Tibial artery (tissue), 4 donors: ENCODE measurements around the gene NBL1.
"Not testable (repeated sequence)": the region's sequence is repeated elsewhere in the genome, so short reads cannot be mapped to it uniquely, and the experiment has no call there.

Source experiments
- DNase-seq, 2 donors: peaks; one replicate each; pipeline ENCODE4 v3.0.0-alpha.2; 2019
- H3K27ac ChIP-seq, 2 donors: fragments of 200-600 bp; sonication (generic) in 1 of 2; 1 replicate in 1 of 2; 2 replicates in 1 of 2; pipeline ENCODE4 v1.5.1; 2018 to 2019; ENCODE audit warnings: mild to moderate bottlenecking in 1 of 2
- H3K27me3 ChIP-seq, 2 donors: fragments of 200-600 bp; sonication (generic) in 1 of 2; one replicate each; pipeline versions ENCODE4 v1.5.1 to v1.6.0; 2016 to 2019
- H3K36me3 ChIP-seq, 3 donors: fragments of 200-600 bp; sonication (generic) in 2 of 3; one replicate each; pipeline ENCODE4 v1.5.1; 2016 to 2019; ENCODE audit warnings: mild to moderate bottlenecking in 2 of 3
- H3K4me1 ChIP-seq, 4 donors: fragments of 200-600 bp; sonication (generic) in 2 of 4; 1 replicate in 3 of 4; 2 replicates in 1 of 4; pipeline ENCODE4 v1.5.1; 2016 to 2019
- H3K4me3 ChIP-seq, 2 donors: fragments of 200-600 bp; sonication (generic) in 1 of 2; 1 replicate in 1 of 2; 2 replicates in 1 of 2; pipeline ENCODE4 v1.5.1; 2018 to 2019; ENCODE audit warnings: mild to moderate bottlenecking in 2 of 2
- H3K9me3 ChIP-seq, 3 donors: fragments of 200-600 bp; sonication (generic) in 1 of 3; one replicate each; pipeline ENCODE4 v1.5.1; 2016 to 2019
- intact Hi-C: fragments of 100-400 bp; cut with DNase I; formaldehyde crosslinking; loops from one replicate; pipeline ENCODE4 v1.15.0; 2023; ENCODE audit warnings: low total_unique reads
- TF ChIP-seq, protein P1 (sequence below), 2 experiments: fragments of 200-600 bp in 1 of 2; fragments of 450-650 bp in 1 of 2; IDR thresholded peaks; one replicate each; pipeline ENCODE4 v1.5.1; 2017 to 2019; ENCODE audit warnings: antibody characterized with exemption in 2 of 2, mild to moderate bottlenecking in 1 of 2, moderate library complexity in 1 of 2

NBL1 gene

DNA sequence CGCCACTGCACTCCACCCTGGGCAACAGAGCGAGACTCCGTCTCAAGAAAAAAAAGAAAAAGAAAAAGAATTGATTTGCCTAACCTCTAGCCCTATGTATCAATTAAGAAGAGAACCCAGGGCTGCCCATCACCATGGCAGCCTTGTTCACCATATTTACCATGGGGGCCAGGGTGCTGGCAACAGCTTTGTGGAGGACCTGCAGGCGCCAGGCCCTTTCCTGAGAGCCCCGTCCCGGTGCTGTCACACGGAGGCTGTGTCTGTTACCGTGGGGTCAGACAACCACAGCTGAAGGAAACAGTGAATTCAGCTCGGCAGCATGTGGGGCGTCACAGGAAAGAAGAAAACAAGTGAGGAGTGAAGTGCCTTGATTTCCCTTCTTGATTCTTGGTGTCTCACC lies 6.5 kb upstream of the NBL1 start:
- Histone ChIP-seq H3K27ac (no peak overlapping the region), H3K9me3 (no peaks in the 10 kb centered on the region), H3K4me3 (no peak overlapping the region), H3K27me3 (no peaks in the 10 kb centered on the region), H3K4me1 (peaks cover 0 to 18% (median 10%) of the 10 kb centered on the region in 4 donors), H3K36me3 (no peaks in the 10 kb centered on the region)
- no peak for DNase-seq
- intact Hi-C loops: no loop called here
- TF ChIP-seq, protein P1, sequence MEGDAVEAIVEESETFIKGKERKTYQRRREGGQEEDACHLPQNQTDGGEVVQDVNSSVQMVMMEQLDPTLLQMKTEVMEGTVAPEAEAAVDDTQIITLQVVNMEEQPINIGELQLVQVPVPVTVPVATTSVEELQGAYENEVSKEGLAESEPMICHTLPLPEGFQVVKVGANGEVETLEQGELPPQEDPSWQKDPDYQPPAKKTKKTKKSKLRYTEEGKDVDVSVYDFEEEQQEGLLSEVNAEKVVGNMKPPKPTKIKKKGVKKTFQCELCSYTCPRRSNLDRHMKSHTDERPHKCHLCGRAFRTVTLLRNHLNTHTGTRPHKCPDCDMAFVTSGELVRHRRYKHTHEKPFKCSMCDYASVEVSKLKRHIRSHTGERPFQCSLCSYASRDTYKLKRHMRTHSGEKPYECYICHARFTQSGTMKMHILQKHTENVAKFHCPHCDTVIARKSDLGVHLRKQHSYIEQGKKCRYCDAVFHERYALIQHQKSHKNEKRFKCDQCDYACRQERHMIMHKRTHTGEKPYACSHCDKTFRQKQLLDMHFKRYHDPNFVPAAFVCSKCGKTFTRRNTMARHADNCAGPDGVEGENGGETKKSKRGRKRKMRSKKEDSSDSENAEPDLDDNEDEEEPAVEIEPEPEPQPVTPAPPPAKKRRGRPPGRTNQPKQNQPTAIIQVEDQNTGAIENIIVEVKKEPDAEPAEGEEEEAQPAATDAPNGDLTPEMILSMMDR (IDR thresholded peaks at IDR 0.05): no peak

- peaks cover 0 to 29% (median 17%) of the 10 kb centered on the region in 4 donors for H3K4me1 ChIP-seq
- H3K36me3 ChIP-seq, H3K27me3 ChIP-seq, H3K4me3 ChIP-seq, intact Hi-C loops, DNase-seq, H3K27ac ChIP-seq, H3K9me3 ChIP-seq: not testable (repeated sequence)
These were observed 4.9 kb upstream of the NBL1 start for GRCh38 chr1:19639228-19639627.

- Histone ChIP-seq H3K27ac (no peak overlapping the region), H3K4me3 (no peak overlapping the region), H3K9me3 (no peaks in the 10 kb centered on the region), H3K36me3 (no peaks in the 10 kb centered on the region), H3K4me1 (peaks cover 0 to 28% (median 17%) of the 10 kb centered on the region in 4 donors), H3K27me3 (no peaks in the 10 kb centered on the region)
- TF ChIP-seq, protein P1 (IDR thresholded peaks at IDR 0.05): no peak
- DNase-seq: no peak
- intact Hi-C loops: no loop called here
These were observed 4.1 kb upstream of the NBL1 start for GRCh38 chr1:19639999-19640362.

- intact Hi-C loops: no loop called here
These were observed 3.5 kb upstream of the NBL1 start for GRCh38 chr1:19640363-19641316.

GRCh38 chr1:19643121-19643520 lies 990 bp upstream of the NBL1 start:
- Histone ChIP-seq H3K4me3 (peak overlapping the region; percentile 85 to 90), H3K4me1 (peaks cover 0 to 51% (median 33%) of the 10 kb centered on the region in 4 donors), H3K36me3 (no peaks in the 10 kb centered on the region), H3K27me3 (no peaks in the 10 kb centered on the region), H3K27ac (peak overlapping the region; percentile 89 to 98), H3K9me3 (no peaks in the 10 kb centered on the region)
- TF ChIP-seq, protein P1 (IDR thresholded peaks at IDR 0.05): no peak
- intact Hi-C loops: no loop called here
- DNase-seq: peak in 1 of 2 donors; percentile 79

More at GRCh38 chr1:19640363-19641316, 3.5 kb upstream of the NBL1 start:
- Histone ChIP-seq H3K27ac (no peak overlapping the region), H3K36me3 (no peaks in the 10 kb centered on the region), H3K4me3 (no peak overlapping the region), H3K4me1 (peaks cover 0 to 29% (median 21%) of the 10 kb centered on the region in 4 donors), H3K27me3 (no peaks in the 10 kb centered on the region), H3K9me3 (no peaks in the 10 kb centered on the region)
- TF ChIP-seq, protein P1 (IDR thresholded peaks at IDR 0.05): no peak
- peak in 1 of 2 donors; percentile 41 for DNase-seq

- Histone ChIP-seq H3K27me3 (no peaks in the 10 kb centered on the region), H3K36me3 (no peaks in the 10 kb centered on the region), H3K9me3 (no peaks in the 10 kb centered on the region), H3K27ac (peak overlapping the region; percentile 89), H3K4me1 (peaks cover 0 to 60% (median 41%) of the 10 kb centered on the region in 4 donors), H3K4me3 (peak overlapping the region; percentile 85 to 90)
- DNase-seq: no peak
- TF ChIP-seq, protein P1 (IDR thresholded peaks at IDR 0.05): no peak
- intact Hi-C loops: no loop called here
These were observed 227 bp downstream of the NBL1 start for GRCh38 chr1:19644395-19644680.
